Panc1 (cell line): Measurements from ENCODE around the gene TMX4.

ENCODE experiments used
- CTCF ChIP-seq: fragments of 450-650 bp; IDR thresholded peaks from 2 replicates; pipeline ENCODE4 v1.5.1; 2017; ENCODE audit warnings: mild to moderate bottlenecking
- POLR2AphosphoS5 ChIP-seq: IDR thresholded peaks from 2 replicates; pipeline ENCODE4 v1.6.1; 2012; ENCODE audit warnings: mild to moderate bottlenecking, low read depth, low read length, moderate library complexity
- SIN3A ChIP-seq: IDR thresholded peaks from 2 replicates; pipeline ENCODE4 v1.6.1; 2012; ENCODE audit warnings: low read depth, mild to moderate bottlenecking, low read length, moderate library complexity, borderline replicate concordance; ENCODE audit not compliant: insufficient read depth
- TF ChIP-seq, protein P1 (sequence below), 2 experiments: IDR thresholded peaks; 2 replicates each; pipeline ENCODE4 v1.6.1; 2011 to 2012; ENCODE audit warnings: low read depth in 2 of 2, control low read depth in 1 of 2, low read length in 1 of 2, mild to moderate bottlenecking in 1 of 2, moderate library complexity in 1 of 2; ENCODE audit not compliant: insufficient read depth in 1 of 2

GRCh38 chr20:7935027-7935551 is 84.5 kb downstream of the TMX4 start:
- TF ChIP-seq POLR2AphosphoS5 (no peak), CTCF (no peak), SIN3A (no peak)
- TF ChIP-seq, protein P1, sequence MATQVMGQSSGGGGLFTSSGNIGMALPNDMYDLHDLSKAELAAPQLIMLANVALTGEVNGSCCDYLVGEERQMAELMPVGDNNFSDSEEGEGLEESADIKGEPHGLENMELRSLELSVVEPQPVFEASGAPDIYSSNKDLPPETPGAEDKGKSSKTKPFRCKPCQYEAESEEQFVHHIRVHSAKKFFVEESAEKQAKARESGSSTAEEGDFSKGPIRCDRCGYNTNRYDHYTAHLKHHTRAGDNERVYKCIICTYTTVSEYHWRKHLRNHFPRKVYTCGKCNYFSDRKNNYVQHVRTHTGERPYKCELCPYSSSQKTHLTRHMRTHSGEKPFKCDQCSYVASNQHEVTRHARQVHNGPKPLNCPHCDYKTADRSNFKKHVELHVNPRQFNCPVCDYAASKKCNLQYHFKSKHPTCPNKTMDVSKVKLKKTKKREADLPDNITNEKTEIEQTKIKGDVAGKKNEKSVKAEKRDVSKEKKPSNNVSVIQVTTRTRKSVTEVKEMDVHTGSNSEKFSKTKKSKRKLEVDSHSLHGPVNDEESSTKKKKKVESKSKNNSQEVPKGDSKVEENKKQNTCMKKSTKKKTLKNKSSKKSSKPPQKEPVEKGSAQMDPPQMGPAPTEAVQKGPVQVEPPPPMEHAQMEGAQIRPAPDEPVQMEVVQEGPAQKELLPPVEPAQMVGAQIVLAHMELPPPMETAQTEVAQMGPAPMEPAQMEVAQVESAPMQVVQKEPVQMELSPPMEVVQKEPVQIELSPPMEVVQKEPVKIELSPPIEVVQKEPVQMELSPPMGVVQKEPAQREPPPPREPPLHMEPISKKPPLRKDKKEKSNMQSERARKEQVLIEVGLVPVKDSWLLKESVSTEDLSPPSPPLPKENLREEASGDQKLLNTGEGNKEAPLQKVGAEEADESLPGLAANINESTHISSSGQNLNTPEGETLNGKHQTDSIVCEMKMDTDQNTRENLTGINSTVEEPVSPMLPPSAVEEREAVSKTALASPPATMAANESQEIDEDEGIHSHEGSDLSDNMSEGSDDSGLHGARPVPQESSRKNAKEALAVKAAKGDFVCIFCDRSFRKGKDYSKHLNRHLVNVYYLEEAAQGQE (IDR thresholded peaks at IDR 0.05; ENCODE audit: insufficient read depth in 1 of 2, low read depth in 2 of 2, low read length in 1 of 2), result no peak
